Suprapubic skin (tissue), 4 donors: ENCODE data around the gene OR6V1. TPM values are rescaled to one million over a fixed set of nuclear protein-coding genes. Genes with fewer than 3 reads are reported as not detected.
"Not testable (repeated sequence)": the region's sequence is repeated elsewhere in the genome, so short reads cannot be mapped to it uniquely, and the experiment has no call there.

ENCODE experiments used
- DNase-seq, 2 donors: peaks; one replicate each; pipeline ENCODE4 v3.0.0-alpha.2; 2019; ENCODE audit warnings: low spot score in 2 of 2
- H3K27ac ChIP-seq: fragments of 200-600 bp; sonication (generic); one replicate; pipeline ENCODE4 v1.5.1; 2019
- H3K27me3 ChIP-seq: fragments of 200-600 bp; sonication (generic); one replicate; pipeline ENCODE4 v1.5.1; 2019
- H3K36me3 ChIP-seq: fragments of 200-600 bp; sonication (generic); one replicate; pipeline ENCODE4 v1.5.1; 2019
- H3K4me1 ChIP-seq: fragments of 200-600 bp; sonication (generic); one replicate; pipeline ENCODE4 v1.5.1; 2019
- H3K4me3 ChIP-seq: fragments of 200-600 bp; sonication (generic); one replicate; pipeline ENCODE4 v1.5.1; 2019; ENCODE audit warnings: mild to moderate bottlenecking
- H3K9me3 ChIP-seq: fragments of 200-600 bp; sonication (generic); one replicate; pipeline ENCODE4 v1.5.1; 2019
- CTCF ChIP-seq, 2 donors: fragments of 200-600 bp in 1 of 2; fragments of 450-650 bp in 1 of 2; sonication (generic) in 1 of 2; IDR thresholded peaks; one replicate each; pipeline ENCODE4 v1.5.1; 2016 to 2019; ENCODE audit warnings: antibody characterized with exemption in 2 of 2, mild to moderate bottlenecking in 1 of 2, moderate library complexity in 1 of 2
- EP300 ChIP-seq: sonication (generic); formaldehyde crosslinking; IDR thresholded peaks from one replicate; pipeline ENCODE4 v1.6.1; 2017; ENCODE audit warnings: antibody characterized with exemption
- POLR2A ChIP-seq, 2 donors: fragments of 450-650 bp; IDR thresholded peaks; one replicate each; pipeline ENCODE4 v1.6.1; 2017; ENCODE audit warnings: antibody characterized with exemption in 2 of 2, mild to moderate bottlenecking in 2 of 2, moderate library complexity in 2 of 2
- POLR2AphosphoS5 ChIP-seq, 3 donors: sonication (generic); formaldehyde crosslinking; IDR thresholded peaks; one replicate each; pipeline ENCODE4 v1.6.1; 2017; ENCODE audit warnings: antibody characterized with exemption in 3 of 3
- WGBS: methylation state at CpG from one replicate; pipeline ENCODE4 v1.1.5; 2018; 5-methylcytosine and 5-hydroxymethylcytosine counted together
- total RNA-seq, 4 donors: library from RNA; depleted of rRNA; stranded (reverse); fragments of >200 nt; gene quantifications; one replicate each; pipeline ENCODE4 v1.1.0, GENCODE V29; 2016

OR6V1 gene
- total RNA-seq, 4 donors from 2014 or later, result not detected

- H3K27me3 ChIP-seq, result no peaks in the 10 kb centered on the region
- peaks cover 4% of the 10 kb centered on the region for H3K9me3 ChIP-seq
- no peak overlapping the region for H3K4me3 ChIP-seq
- TF ChIP-seq POLR2A (IDR thresholded peaks at IDR 0.05) (no peak), POLR2AphosphoS5 (IDR thresholded peaks at IDR 0.05) (no peak), CTCF (IDR thresholded peaks at IDR 0.05) (no peak), EP300 (no peak)
- no peak for DNase-seq
- H3K4me1 ChIP-seq, result no peaks in the 10 kb centered on the region
- no peak overlapping the region for H3K27ac ChIP-seq
- WGBS, result 67% methylated on average over 1 of the region's 1 CpG
- no peaks in the 10 kb centered on the region for H3K36me3 ChIP-seq
These were observed 33.0 kb downstream of the OR6V1 start for GRCh38 chr7:143085109-143085508.

GRCh38 chr7:143085610-143086009 lies 33.5 kb downstream of the OR6V1 start:
- H3K27me3 ChIP-seq, H3K4me3 ChIP-seq, H3K27ac ChIP-seq, DNase-seq, H3K9me3 ChIP-seq, H3K4me1 ChIP-seq, H3K36me3 ChIP-seq: not testable (repeated sequence)
- 87% methylated on average over 3 of the region's 3 CpGs for WGBS

GRCh38 chr7:143088549-143089231 lies 36.5 kb downstream of the OR6V1 start:
- not testable (repeated sequence) for H3K9me3 ChIP-seq, H3K27ac ChIP-seq, DNase-seq, H3K4me1 ChIP-seq, H3K4me3 ChIP-seq, H3K27me3 ChIP-seq, H3K36me3 ChIP-seq
- 96% methylated on average over 15 of the region's 16 CpGs for WGBS

DNA sequence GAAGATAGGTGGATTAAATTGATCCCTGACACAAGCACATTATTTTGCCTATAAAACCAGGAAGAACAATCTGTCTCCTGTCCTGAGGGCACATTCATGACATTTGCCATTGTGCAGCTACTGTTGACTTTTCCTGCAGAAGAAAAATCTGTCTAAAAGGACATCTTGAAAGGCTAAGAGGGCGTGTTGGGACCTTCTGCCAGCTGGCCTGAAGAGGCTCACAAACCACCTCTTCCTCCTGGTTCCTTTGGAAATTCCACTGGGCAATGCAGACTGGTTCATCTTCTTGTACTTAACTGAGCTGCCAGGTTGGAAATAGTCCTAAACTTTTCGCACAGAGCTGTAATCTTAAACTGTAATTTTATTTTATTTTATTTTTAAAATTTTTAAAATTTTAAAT lies 44.0 kb downstream of the OR6V1 start:
- Histone ChIP-seq H3K27me3 (no peaks in the 10 kb centered on the region), H3K9me3 (peaks cover 11% of the 10 kb centered on the region), H3K36me3 (no peaks in the 10 kb centered on the region), H3K27ac (no peak overlapping the region), H3K4me3 (no peak overlapping the region), H3K4me1 (no peaks in the 10 kb centered on the region)
- WGBS, result 71% methylated on average over 2 of the region's 2 CpGs
- no peak for TF ChIP-seq EP300
- DNase-seq, result no peak

DNA sequence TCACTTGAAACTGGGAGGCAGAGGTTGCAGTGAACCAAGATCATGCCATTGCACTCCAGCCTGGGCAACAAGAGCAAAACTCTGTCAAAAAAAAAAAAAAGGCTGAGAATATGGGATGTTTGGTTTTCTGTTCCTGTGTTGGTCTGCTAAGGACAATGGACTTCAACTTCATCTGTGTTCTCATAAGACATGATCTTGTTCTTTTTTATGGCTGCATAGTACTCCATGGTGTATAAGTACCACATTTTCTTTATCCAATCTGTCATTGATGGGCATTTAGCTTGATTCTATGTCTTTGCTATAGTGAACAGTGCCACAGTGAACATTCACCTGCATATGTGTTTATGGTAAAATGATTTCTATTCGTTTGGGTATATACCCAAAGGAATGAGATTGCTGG lies 47.4 kb downstream of the OR6V1 start:
- not testable (repeated sequence) for H3K4me3 ChIP-seq, H3K4me1 ChIP-seq, H3K36me3 ChIP-seq, H3K27me3 ChIP-seq, DNase-seq, H3K27ac ChIP-seq
- 96% methylated on average over 1 of the region's 1 CpG for WGBS
- peaks cover 15% of the 10 kb centered on the region for H3K9me3 ChIP-seq

Other genes with a start within 250 kb of the OR6V1 start
- gene EPHB6, start 197.3 kb upstream of the OR6V1 start, total RNA-seq, result 100 to 1,000 TPM; 207 to 299 (median 258) TPM
- 10 to 100 TPM in 3 of 4 donors, 1 to 10 TPM in 1; 7.5 to 34.8 (median 15.0) TPM for gene TRPV6, start 166.6 kb upstream of the OR6V1 start, total RNA-seq
- gene TRPV5, start 118.6 kb upstream of the OR6V1 start, total RNA-seq, result not detected
- not detected for gene LLCFC1, start 112.9 kb upstream of the OR6V1 start, total RNA-seq
- under 1 TPM in 1 of 4 donors, not detected in 3; 0.32 TPM for gene KEL, start 90.0 kb upstream of the OR6V1 start, total RNA-seq
- gene OR9A2, start 25.2 kb upstream of the OR6V1 start, total RNA-seq, result under 1 TPM in 1 of 4 donors, not detected in 3; 0.64 TPM
- 1,000 to 10,000 TPM in 2 of 4 donors, 100 to 1,000 TPM in 2; 126 to 1,475 (median 815) TPM for gene PIP, start 79.7 kb downstream of the OR6V1 start, total RNA-seq
- gene TAS2R39, start 131.1 kb downstream of the OR6V1 start, total RNA-seq, result not detected
- gene TAS2R40, start 169.7 kb downstream of the OR6V1 start, total RNA-seq, result not detected
- gene GSTK1, start 211.1 kb downstream of the OR6V1 start, total RNA-seq, result 100 to 1,000 TPM; 136 to 177 (median 166) TPM
- 10 to 100 TPM in 2 of 4 donors, 1 to 10 TPM in 2; 3.3 to 11.0 (median 8.1) TPM for gene TMEM139, start 232.6 kb downstream of the OR6V1 start, total RNA-seq
- gene CASP2, start 236.0 kb downstream of the OR6V1 start, total RNA-seq, result 10 to 100 TPM; 13.7 to 36.5 (median 25.3) TPM